ENCODE data around the gene TAGLN. TPM values are rescaled to one million over a fixed set of nuclear protein-coding genes. Genes with fewer than 3 reads are reported as not detected.

TAGLN gene
- total RNA-seq: 119 TPM

DNA sequence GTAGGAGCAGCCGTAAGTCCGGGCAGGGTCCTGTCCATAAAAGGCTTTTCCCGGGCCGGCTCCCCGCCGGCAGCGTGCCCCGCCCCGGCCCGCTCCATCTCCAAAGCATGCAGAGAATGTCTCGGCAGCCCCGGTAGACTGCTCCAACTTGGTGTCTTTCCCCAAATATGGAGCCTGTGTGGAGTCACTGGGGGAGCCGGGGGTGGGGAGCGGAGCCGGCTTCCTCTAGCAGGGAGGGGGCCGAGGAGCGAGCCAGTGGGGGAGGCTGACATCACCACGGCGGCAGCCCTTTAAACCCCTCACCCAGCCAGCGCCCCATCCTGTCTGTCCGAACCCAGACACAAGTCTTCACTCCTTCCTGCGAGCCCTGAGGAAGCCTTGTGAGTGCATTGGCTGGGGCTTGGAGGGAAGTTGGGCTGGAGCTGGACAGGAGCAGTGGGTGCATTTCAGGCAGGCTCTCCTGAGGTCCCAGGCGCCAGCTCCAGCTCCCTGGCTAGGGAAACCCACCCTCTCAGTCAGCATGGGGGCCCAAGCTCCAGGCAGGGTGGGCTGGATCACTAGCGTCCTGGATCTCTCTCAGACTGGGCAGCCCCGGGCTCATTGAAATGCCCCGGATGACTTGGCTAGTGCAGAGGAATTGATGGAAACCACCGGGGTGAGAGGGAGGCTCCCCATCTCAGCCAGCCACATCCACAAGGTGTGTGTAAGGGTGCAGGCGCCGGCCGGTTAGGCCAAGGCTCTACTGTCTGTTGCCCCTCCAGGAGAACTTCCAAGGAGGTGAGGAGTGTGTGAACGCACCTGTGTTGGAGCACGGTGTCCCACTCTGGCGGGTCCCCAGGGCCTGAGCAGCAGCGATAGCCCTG, at the start of gene TAGLN:
TSS of gene TAGLN (plus strand) at position 318 of the 863 bp plus-strand sequence. CDS start 3,644 bp downstream, outside the sequence.
- DNase-seq: peak; percentile 80

DNA sequence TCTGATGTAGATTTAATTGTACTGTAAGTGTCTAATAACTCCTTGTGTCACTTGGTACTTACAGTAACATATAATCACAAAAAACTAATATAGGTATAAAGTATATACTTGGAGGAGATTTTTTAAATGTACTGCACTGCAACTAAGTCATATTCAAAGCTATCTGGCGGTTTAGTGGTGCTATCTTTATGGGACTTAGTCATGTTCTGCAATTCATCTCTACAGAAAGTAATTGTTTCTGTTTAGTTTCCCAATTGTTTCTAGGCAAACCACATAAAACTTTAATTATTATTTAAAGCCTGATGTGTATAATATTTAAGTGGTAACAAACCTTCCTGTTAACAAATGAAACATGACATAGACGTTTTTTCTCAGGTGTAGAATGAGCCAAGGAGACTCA, 47.1 kb upstream of the TAGLN start:
- DNase-seq: no peak

- DNase-seq: no peak
These were observed 44.7 kb upstream of the TAGLN start for GRCh38 chr11:117154468-117154867.

DNA sequence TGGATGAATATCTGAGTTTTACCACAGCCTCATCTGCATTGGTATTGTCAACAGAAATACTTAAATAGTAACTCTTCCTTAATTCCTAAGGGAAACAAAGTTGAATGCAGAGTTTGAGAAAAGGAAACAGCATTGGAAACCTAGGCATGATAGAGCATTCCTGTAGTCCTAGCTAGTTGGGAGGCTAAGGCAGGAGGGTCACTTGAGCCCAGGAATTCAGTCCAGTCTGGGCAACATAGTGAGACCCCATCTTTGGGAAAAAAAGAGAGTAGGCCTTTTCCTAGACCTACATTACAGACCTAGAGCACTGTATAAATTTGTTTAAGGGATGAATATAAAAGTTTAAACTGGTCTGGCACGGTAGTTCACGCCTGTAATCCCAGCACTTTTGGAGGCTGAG, 41.7 kb upstream of the TAGLN start:
- DNase-seq: no peak

GRCh38 chr11:117159892-117160291, 39.3 kb upstream of the TAGLN start:
- no peak for DNase-seq

DNA sequence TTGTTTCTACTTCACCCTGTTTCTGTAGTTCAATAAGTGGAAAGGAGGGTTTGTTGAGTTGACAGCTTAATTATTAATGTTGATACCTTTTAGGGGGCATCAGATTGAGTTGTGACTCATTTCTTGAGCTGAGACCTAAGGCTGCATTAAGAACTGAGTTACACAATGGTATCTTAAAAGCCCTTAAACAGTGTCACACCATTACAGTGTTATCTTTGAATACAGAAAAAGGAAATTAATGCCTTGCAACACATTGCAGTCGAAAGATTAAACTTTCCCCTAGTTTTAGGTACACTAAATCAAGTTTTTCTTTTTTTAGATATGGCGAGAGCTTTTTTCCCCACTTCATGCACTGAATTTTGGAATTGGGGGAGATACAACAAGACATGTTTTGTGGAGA, 38.3 kb upstream of the TAGLN start:
- DNase-seq: no peak

DNA sequence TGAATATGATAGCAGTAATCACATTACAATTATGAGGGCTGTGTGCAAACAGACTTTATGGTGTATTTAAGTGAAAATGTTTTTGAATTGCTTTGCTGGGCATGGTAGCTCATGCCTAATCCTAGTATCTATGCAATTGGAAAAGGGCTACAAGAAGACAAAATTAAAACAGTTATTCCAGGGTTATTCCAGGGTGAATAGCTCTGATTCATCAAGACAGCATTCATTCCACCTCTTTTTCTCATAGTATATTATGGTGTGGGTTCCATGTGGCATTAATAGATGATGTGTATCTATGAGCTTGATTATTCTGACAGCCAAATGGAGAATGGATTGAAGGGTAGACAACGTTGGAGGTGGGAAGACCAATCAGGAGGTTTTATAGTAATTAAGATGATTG, 32.7 kb upstream of the TAGLN start:
- no peak for DNase-seq

- no peak for DNase-seq
These were observed 29.4 kb upstream of the TAGLN start for GRCh38 chr11:117169736-117170135.

DNA sequence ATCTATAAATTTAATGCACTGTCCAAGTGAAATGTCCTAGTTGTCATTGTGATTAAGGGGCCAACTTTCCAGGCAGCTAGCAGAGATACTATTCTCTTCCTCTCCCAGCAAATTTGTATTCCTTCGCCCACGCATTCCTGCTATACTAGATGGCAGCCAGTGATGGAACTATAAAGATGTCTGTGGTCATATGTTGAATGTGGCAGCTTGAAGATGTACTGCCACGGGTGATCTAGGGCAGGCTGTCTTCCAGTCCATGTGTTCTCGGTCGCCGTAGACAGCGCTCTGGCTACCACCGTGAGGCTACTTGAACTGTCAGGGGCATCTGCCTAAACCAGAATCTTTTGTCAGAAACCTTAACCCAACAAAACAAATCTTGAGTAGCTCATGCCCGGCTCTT, 29.0 kb upstream of the TAGLN start:
- no peak for DNase-seq

- DNase-seq: no peak
These were observed 28.2 kb upstream of the TAGLN start for GRCh38 chr11:117171007-117171403.

- DNase-seq: peak; percentile 33
These were observed 27.6 kb upstream of the TAGLN start for GRCh38 chr11:117171404-117172061.

- DNase-seq: no peak
These were observed 26.3 kb upstream of the TAGLN start for GRCh38 chr11:117172724-117173421.

DNA sequence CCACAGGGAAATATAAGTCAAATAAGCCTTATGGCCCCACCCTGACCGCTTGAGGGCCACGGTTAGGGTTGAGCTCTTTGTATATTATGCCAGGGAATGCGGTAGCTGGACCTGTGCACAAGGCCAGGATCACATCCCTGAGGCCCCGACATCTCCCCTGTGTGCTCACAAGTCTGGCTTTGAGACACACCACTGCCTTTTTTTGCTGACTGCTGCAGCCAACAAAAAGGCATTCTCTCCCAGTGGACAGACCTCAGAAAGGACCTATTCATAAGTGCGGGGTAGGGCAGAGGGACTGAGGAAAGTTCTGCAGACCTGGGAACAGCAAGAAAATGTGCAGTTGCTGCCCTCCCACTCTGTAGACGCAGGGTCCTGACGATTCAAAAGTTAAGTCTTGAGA, 24.1 kb upstream of the TAGLN start:
- DNase-seq: peak; percentile 20

- DNase-seq: no peak
These were observed 23.4 kb upstream of the TAGLN start for GRCh38 chr11:117175781-117176180.

GRCh38 chr11:117176186-117176585, 23.0 kb upstream of the TAGLN start:
- DNase-seq: no peak

DNA sequence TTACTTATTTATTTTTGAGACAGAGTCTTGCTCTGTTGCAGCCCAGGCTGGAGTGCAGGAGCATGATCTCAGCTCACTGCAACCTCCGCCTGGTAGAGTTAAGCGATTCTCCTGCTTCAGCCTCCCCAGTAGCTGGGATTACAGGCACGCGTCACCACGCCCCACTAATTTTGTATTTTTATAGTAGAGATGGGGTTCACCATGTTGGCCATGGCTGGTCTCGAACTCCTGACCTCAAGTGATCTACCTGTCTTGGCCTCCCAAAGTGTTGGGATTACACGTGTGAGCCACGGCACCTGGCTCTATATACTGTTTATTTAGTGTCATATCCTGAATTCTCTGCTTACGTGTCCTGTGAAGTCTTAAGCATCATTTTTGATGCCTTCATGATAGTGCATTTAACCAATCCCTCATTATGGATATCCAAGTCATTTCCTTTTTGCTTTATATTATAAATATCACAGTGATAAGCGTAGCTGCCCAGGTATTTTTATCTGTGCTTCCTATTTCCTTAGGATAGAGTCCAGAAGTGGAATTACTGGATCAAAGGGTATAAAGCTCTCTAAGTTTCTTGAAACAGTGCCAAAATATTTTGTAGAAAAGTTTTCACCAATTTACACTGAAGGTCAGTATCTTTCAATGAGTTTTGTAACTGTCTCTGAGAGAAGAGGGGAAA, 21.5 kb upstream of the TAGLN start:
- DNase-seq: no peak

- DNase-seq: peak; percentile 98
These were observed 20.7 kb upstream of the TAGLN start, which contains the start of gene SIDT2 for GRCh38 chr11:117178210-117179034. SIDT2 (plus strand) TSS chr11:117178743; CDS start chr11:117179264, 521 bp downstream.

- DNase-seq: peak; percentile 41
These were observed 19.8 kb upstream of the TAGLN start for GRCh38 chr11:117179048-117179999.

DNA sequence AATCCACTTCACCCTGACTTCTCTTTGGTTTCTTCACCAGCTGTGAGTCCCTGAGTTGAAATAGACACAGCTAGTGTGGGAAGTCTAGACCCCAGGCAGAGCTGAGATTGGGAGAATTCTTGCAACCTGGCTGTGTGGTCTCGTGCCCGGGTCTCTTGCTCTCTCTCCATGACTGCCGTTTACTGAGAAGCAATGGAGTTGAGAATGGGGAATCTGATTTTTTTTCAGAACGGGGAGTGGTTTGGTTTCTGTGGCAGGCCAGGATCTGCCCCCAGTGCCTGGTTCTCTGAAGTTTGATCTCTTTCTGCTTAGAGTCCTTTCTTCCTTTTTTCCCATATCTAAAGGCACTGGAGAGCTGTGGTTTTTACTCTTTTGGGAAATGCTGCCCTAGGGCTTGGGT, 19.1 kb upstream of the TAGLN start:
- peak; percentile 41 for DNase-seq

Data from tongue (tissue), 2 donors.